Thyroid gland (tissue), 4 donors: Measurements from ENCODE around the gene HOXB1. TPM values are rescaled to one million over a fixed set of nuclear protein-coding genes. Genes with fewer than 3 reads are reported as not detected.

Experiments used
- DNase-seq, 2 donors: peaks; one replicate each; pipeline ENCODE4 v3.0.0-alpha.2; 2019
- H3K27ac ChIP-seq, 3 donors: fragments of 200-600 bp; sonication (generic); 1 replicate in 2 of 3; 2 replicates in 1 of 3; pipeline ENCODE4 v1.5.1; 2016 to 2019; ENCODE audit warnings: mild to moderate bottlenecking in 1 of 3, moderate library complexity in 1 of 3
- H3K27me3 ChIP-seq: fragments of 200-600 bp; sonication (generic); one replicate; pipeline ENCODE4 v1.5.1; 2019
- H3K36me3 ChIP-seq, 2 donors: fragments of 200-600 bp; sonication (generic); one replicate each; pipeline ENCODE4 v1.5.1; 2016 to 2019
- H3K4me1 ChIP-seq, 2 donors: fragments of 200-600 bp; sonication (generic); one replicate each; pipeline ENCODE4 v1.5.1; 2017 to 2019
- H3K4me3 ChIP-seq, 3 donors: fragments of 200-600 bp; sonication (generic); replicated peaks in 1 of 3; 1 replicate in 2 of 3; 2 replicates in 1 of 3; pipeline ENCODE4 v1.5.1; 2016; ENCODE audit warnings: mild to moderate bottlenecking in 1 of 3
- H3K9me3 ChIP-seq: fragments of 200-600 bp; sonication (generic); one replicate; pipeline ENCODE4 v1.5.1; 2017
- CTCF ChIP-seq, 6 experiments: fragments of 200-600 bp in 3 of 6; fragments of 450-650 bp in 3 of 6; sonication (generic) in 3 of 6; IDR thresholded peaks; one replicate each; pipeline ENCODE4 v1.5.1; 2016 to 2019; ENCODE audit warnings: antibody characterized with exemption in 6 of 6, mild to moderate bottlenecking in 2 of 6, inconsistent platforms in 1 of 6, moderate library complexity in 1 of 6
- POLR2A ChIP-seq, 2 donors: fragments of 450-650 bp; IDR thresholded peaks; one replicate each; pipeline ENCODE4 v1.6.1; 2017; ENCODE audit warnings: antibody characterized with exemption in 2 of 2, mild to moderate bottlenecking in 2 of 2, moderate library complexity in 1 of 2
- WGBS, 2 donors: methylation state at CpG; one replicate each; pipeline ENCODE4 v1.1.5; 2017; 5-methylcytosine and 5-hydroxymethylcytosine counted together
- intact Hi-C: fragments of 100-400 bp; cut with DNase I; formaldehyde crosslinking; loops from one replicate; pipeline ENCODE4 v1.15.1; 2023
- total RNA-seq, 4 donors: library from RNA; depleted of rRNA; stranded (reverse); fragments of >200 nt; gene quantifications; one replicate each; pipeline ENCODE4 v1.2.3, GENCODE V29; 2016

The HOXB1 gene
- total RNA-seq, 4 donors from 2014 or later: not detected

DNA sequence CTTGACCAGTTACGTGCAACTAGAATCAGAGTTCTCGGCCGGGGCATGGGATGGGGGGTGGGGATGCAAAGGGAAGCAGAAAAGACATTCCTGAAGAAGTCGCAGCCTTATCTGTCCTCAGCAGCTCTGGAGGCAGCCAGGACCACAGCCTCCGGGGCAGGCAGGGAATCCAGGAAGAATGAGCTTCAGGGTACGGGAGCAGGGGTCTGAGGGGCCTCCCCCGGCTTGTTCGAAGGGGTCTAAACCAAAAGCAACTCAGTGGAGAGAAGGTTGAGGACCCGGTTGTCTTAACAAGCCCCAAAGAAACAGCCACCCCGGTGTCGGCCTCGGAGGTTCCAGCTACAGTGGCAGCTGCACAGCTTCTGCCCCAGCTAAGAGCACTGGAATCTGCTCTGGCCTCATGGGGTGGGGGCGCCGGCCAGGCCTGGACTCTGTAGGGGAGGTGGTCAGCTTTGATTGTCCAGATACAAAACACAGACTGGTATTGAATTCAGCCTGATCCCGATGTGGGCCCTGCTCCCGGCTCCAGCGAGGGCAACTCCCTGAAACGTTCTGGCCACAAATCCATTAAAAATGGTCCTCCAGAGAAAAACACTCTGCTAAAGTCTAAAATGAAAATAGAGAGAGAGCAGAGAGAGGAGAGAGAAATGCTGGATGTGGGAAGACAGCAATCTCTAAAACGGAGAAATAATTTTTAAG, 39.7 kb upstream of the HOXB1 start:
- H3K4me1 ChIP-seq: no peaks in the 10 kb centered on the region
- H3K27me3 ChIP-seq: peaks cover 41% of the 10 kb centered on the region
- no peak for TF ChIP-seq CTCF (IDR thresholded peaks at IDR 0.05)
- DNase-seq: no peak
- intact Hi-C loops: no loop called here
- peak overlapping the region in 2 of 3 donors; percentile 33 to 36 for H3K27ac ChIP-seq
- no peaks in the 10 kb centered on the region for H3K36me3 ChIP-seq
- WGBS, 2 donors: 13 to 25% methylated on average over 19 of the region's 19 CpGs
- no peaks in the 10 kb centered on the region for H3K9me3 ChIP-seq
- no peak overlapping the region for H3K4me3 ChIP-seq

DNA sequence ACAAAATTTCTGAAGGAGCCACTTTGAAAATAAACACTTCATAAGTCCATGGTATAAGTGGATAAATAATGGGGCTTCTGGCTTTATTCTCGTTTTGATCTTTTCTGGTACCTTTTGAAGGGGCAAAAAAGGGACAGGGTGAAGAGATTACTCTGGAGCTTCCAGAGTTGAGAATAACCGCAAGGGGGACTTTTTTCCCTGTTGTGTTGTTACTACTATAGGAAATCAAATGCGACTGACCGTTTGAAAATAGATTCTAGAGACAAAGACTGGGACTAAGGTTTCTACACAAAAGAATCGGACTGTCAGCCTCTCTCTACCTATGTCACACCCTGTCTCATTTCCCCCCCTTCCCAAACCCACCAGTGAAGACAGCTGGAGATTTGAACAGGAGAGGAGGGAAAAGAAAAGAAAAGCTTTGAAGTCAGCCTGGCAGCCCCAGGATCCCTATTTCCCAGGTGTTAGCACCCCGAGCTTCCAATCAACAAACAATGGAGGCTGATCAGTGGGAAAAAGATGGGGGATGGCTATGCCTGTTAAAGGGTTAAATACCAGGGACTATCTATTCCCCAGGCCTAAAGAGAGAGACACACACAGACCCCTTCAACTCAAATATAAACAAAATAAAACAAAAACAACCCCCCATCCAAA, 39.0 kb upstream of the HOXB1 start:
- H3K4me1 ChIP-seq: no peaks in the 10 kb centered on the region
- TF ChIP-seq CTCF (IDR thresholded peaks at IDR 0.05) (no peak), POLR2A (IDR thresholded peaks at IDR 0.05) (no peak)
- WGBS, 2 donors: 24 to 26% methylated on average over 6 of the region's 6 CpGs
- H3K36me3 ChIP-seq: no peaks in the 10 kb centered on the region
- DNase-seq: no peak
- intact Hi-C loops: no loop called here
- no peak overlapping the region for H3K4me3 ChIP-seq
- H3K9me3 ChIP-seq: no peaks in the 10 kb centered on the region
- peak overlapping the region in 2 of 3 donors; percentile 33 to 36 for H3K27ac ChIP-seq
- H3K27me3 ChIP-seq: peaks cover 41% of the 10 kb centered on the region

GRCh38 chr17:48569240-48569582, 38.4 kb upstream of the HOXB1 start:
- no peak for DNase-seq
- Histone ChIP-seq H3K4me1 (peaks cover 4% of the 10 kb centered on the region in 2 donors), H3K36me3 (no peaks in the 10 kb centered on the region), H3K27ac (no peak overlapping the region), H3K9me3 (no peaks in the 10 kb centered on the region), H3K27me3 (peaks cover 35% of the 10 kb centered on the region), H3K4me3 (no peak overlapping the region)
- WGBS, 2 donors: 12 to 14% methylated on average over 3 of the region's 3 CpGs
- no peak for TF ChIP-seq POLR2A (IDR thresholded peaks at IDR 0.05)
- no peak for TF ChIP-seq CTCF (IDR thresholded peaks at IDR 0.05)
- intact Hi-C loops: no loop called here

- TF ChIP-seq CTCF (IDR thresholded peaks at IDR 0.05) (no peak), POLR2A (IDR thresholded peaks at IDR 0.05) (no peak)
- no peak for DNase-seq
- WGBS, 2 donors: 14% methylated on average over 33 of the region's 33 CpGs
- Histone ChIP-seq H3K4me1 (peaks cover 4 to 9% of the 10 kb centered on the region in 2 donors), H3K27me3 (peaks cover 31% of the 10 kb centered on the region), H3K36me3 (no peaks in the 10 kb centered on the region), H3K9me3 (no peaks in the 10 kb centered on the region), H3K27ac (no peak overlapping the region), H3K4me3 (no peak overlapping the region)
- intact Hi-C loops: no loop called here
These were observed 37.9 kb upstream of the HOXB1 start for GRCh38 chr17:48568499-48569239.
